ENCODE data around the gene CHST1. TPM values are rescaled to one million over a fixed set of nuclear protein-coding genes. Genes with fewer than 3 reads are reported as not detected.

The CHST1 gene, protein sequence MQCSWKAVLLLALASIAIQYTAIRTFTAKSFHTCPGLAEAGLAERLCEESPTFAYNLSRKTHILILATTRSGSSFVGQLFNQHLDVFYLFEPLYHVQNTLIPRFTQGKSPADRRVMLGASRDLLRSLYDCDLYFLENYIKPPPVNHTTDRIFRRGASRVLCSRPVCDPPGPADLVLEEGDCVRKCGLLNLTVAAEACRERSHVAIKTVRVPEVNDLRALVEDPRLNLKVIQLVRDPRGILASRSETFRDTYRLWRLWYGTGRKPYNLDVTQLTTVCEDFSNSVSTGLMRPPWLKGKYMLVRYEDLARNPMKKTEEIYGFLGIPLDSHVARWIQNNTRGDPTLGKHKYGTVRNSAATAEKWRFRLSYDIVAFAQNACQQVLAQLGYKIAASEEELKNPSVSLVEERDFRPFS
- total RNA-seq = under 0.01 and 0.19 TPM in 2 replicates

GRCh38 chr11:45665206-45665932, at the start of gene CHST1:
TSS of gene CHST1 (minus strand) at chr11:45665622. CDS start at chr11:45650923, 14,699 bp downstream.

Other genes with a start within 250 kb of the CHST1 start
- gene SLC35C1, start 139.5 kb upstream of the CHST1 start, total RNA-seq = 7.0 and 8.8 TPM in 2 replicates
- gene CRY2, start 181.9 kb upstream of the CHST1 start, total RNA-seq = 10.2 and 13.8 TPM in 2 replicates
- 4.2 TPM in 2 replicates for gene MAPK8IP1, start 220.0 kb upstream of the CHST1 start, total RNA-seq
- gene FREY1, start 241.6 kb upstream of the CHST1 start, total RNA-seq = 0.85 and 0.96 TPM in 2 replicates

Data from regular cardiac myocyte (primary cell).